HCT116 (cell line): ENCODE data around the gene TNKS1BP1. TPM values are rescaled to one million over a fixed set of nuclear protein-coding genes. Genes with fewer than 3 reads are reported as not detected.

ENCODE experiments used
- ATAC-seq: fragments of 200-7000 bp; cut with Tn5 transposase; 2 replicates; pipeline ENCODE4 v1.9.1; 2020; ENCODE audit warnings: mild to moderate bottlenecking, moderate library complexity
- BruUV-seq: library from RNA; stranded (reverse); fragments of 400-500 nt; replicated peaks from 2 replicates; lab custom pipeline; 2021; lab: Mats Ljungman, UMichigan
- CTCF ChIA-PET: fragments of 300-600 bp; sonication (Branson Sonifier 250); formaldehyde crosslinking; loops from one replicate; lab custom pipeline; 2021; ENCODE audit warnings: antibody characterized with exemption; lab: Charles Lee
- POLR2A ChIA-PET: fragments of 300-600, 350-600 bp; sonication (Branson Sonifier 250); formaldehyde crosslinking; loops from one replicate; lab custom pipeline; 2021; ENCODE audit warnings: antibody characterized with exemption; lab: Charles Lee
- RAD21 ChIA-PET, 2 experiments: fragments of 300-600 bp; sonication (Branson Sonifier 250); formaldehyde crosslinking; loops; one replicate each; lab custom pipeline; 2023; ENCODE audit warnings: low total read pairs in 2 of 2; ENCODE audit not compliant: uncharacterized antibody in 2 of 2, unreplicated experiment in 2 of 2, low non-redundant PET in 1 of 2; lab: Charles Lee
- DNase-seq: peaks from one replicate; pipeline ENCODE4 v3.0.0-alpha.2; 2010; ENCODE audit warnings: low read depth, low spot score
- H2AFZ ChIP-seq: fragments of 200-600 bp; shearing (Covaris generic), sonication (generic); 2 replicates; pipeline ENCODE4 v1.6.1; 2017; ENCODE audit warnings: low read depth, mixed run types, mixed read lengths, antibody characterized with exemption, low read length; ENCODE audit not compliant: poor library complexity, severe bottlenecking
- H3K27ac ChIP-seq: 2 replicates; pipeline ENCODE4 v1.5.1; 2012; ENCODE audit warnings: low read depth, low read length
- H3K27me3 ChIP-seq: fragments of 200-600 bp; sonication (generic); 2 replicates; pipeline ENCODE4 v1.6.1; 2016; ENCODE audit warnings: mixed run types, low read length, mixed read lengths; ENCODE audit not compliant: insufficient read depth
- H3K36me3 ChIP-seq, 2 experiments: fragments of 200-500 bp in 1 of 2; fragments of 200-600 bp in 1 of 2; sonication (Bioruptor generic) in 1 of 2; sonication (generic) in 1 of 2; 2 replicates each; pipeline versions ENCODE4 v1.5.1 to v1.6.1; 2014 to 2016; ENCODE audit warnings: low read length in 2 of 2, inconsistent platforms in 1 of 2, mixed read lengths in 1 of 2, mixed run types in 1 of 2; ENCODE audit not compliant: insufficient read depth in 2 of 2, control insufficient read depth in 1 of 2
- H3K4me1 ChIP-seq, 2 experiments: fragments of 200-600 bp in 1 of 2; sonication (generic) in 1 of 2; 2 replicates each; pipeline versions ENCODE4 v1.5.1 to v1.6.1; 2012 to 2017; ENCODE audit warnings: low read length in 2 of 2, inconsistent platforms in 1 of 2, mild to moderate bottlenecking in 1 of 2, mixed read lengths in 1 of 2, mixed run types in 1 of 2, moderate library complexity in 1 of 2; ENCODE audit not compliant: insufficient read depth in 2 of 2, control insufficient read depth in 1 of 2
- H3K4me2 ChIP-seq: fragments of 200-600 bp; sonication (generic); 2 replicates; pipeline ENCODE4 v1.6.1; 2017; ENCODE audit warnings: mixed run types, low read length, mixed read lengths
- H3K4me3 ChIP-seq, 2 experiments: fragments of 200-600 bp in 1 of 2; sonication (generic) in 1 of 2; replicated peaks in 1 of 2; 2 replicates each; pipeline ENCODE4 v1.5.1; 2011 to 2016; ENCODE audit warnings: low read length in 2 of 2, control low read depth in 1 of 2, low read depth in 1 of 2, mild to moderate bottlenecking in 1 of 2, mixed read lengths in 1 of 2, mixed run types in 1 of 2
- H3K79me2 ChIP-seq: fragments of 200-600 bp; sonication (generic); 2 replicates; pipeline ENCODE4 v1.6.1; 2017; ENCODE audit warnings: mild to moderate bottlenecking, mixed run types, low read length, moderate library complexity, mixed read lengths; ENCODE audit not compliant: insufficient read depth
- H3K9ac ChIP-seq: fragments of 200-600 bp; sonication (generic); 2 replicates; pipeline ENCODE4 v1.6.1; 2016; ENCODE audit warnings: low read length, mixed read lengths
- H3K9me2 ChIP-seq: fragments of 200-600 bp; sonication (generic), shearing (Covaris generic); 2 replicates; pipeline ENCODE4 v1.6.1; 2017; ENCODE audit warnings: mixed run types, mild to moderate bottlenecking, moderate library complexity; ENCODE audit not compliant: insufficient read depth
- H3K9me3 ChIP-seq, 2 experiments: fragments of 200-500 bp in 1 of 2; fragments of 200-600 bp in 1 of 2; sonication (Bioruptor generic) in 1 of 2; sonication (generic) in 1 of 2; 2 replicates each; pipeline ENCODE4 v1.6.1; 2014 to 2017; ENCODE audit warnings: low read length in 2 of 2, mixed read lengths in 2 of 2, inconsistent platforms in 1 of 2, low read depth in 1 of 2, mild to moderate bottlenecking in 1 of 2, mixed run types in 1 of 2, moderate library complexity in 1 of 2; ENCODE audit not compliant: control insufficient read depth in 1 of 2, insufficient read depth in 1 of 2
- H4K20me1 ChIP-seq: fragments of 200-600 bp; sonication (generic), shearing (Covaris generic); 2 replicates; pipeline ENCODE4 v1.6.1; 2017; ENCODE audit warnings: mixed run types, mild to moderate bottlenecking, moderate library complexity; ENCODE audit not compliant: insufficient read depth
- ATF3 ChIP-seq: IDR thresholded peaks from 2 replicates; pipeline ENCODE4 v1.6.1; 2012
- CBX3 ChIP-seq: IDR thresholded peaks from 2 replicates; pipeline ENCODE4 v1.6.1; 2012; ENCODE audit warnings: low read depth
- CEBPB ChIP-seq: IDR thresholded peaks from 2 replicates; pipeline ENCODE4 v1.6.1; 2012; ENCODE audit warnings: low read depth
- EGR1 ChIP-seq: IDR thresholded peaks from 2 replicates; pipeline ENCODE4 v1.6.1; 2012; ENCODE audit warnings: low read depth
- ELF1 ChIP-seq: IDR thresholded peaks from 2 replicates; pipeline ENCODE4 v1.6.1; 2012; ENCODE audit warnings: low read depth, borderline replicate concordance
- EZH2 ChIP-seq: fragments of 200-600 bp; sonication (generic); IDR thresholded peaks from 2 replicates; pipeline ENCODE4 v1.6.1; 2017; ENCODE audit warnings: antibody characterized with exemption, mixed run types
- EZH2phosphoT487 ChIP-seq: fragments of 200-600 bp; IDR thresholded peaks from 2 replicates; pipeline ENCODE4 v1.6.1; 2018; ENCODE audit warnings: antibody characterized with exemption, borderline replicate concordance
- FOSL1 ChIP-seq: IDR thresholded peaks from 2 replicates; pipeline ENCODE4 v1.6.1; 2012; ENCODE audit warnings: low read depth
- JUND ChIP-seq: IDR thresholded peaks from 2 replicates; pipeline ENCODE4 v1.6.1; 2012
- MAX ChIP-seq: IDR thresholded peaks from 2 replicates; pipeline ENCODE4 v1.6.1; 2012
- POLR2A ChIP-seq: IDR thresholded peaks from 2 replicates; pipeline ENCODE4 v1.7.0; 2011; ENCODE audit warnings: borderline replicate concordance; ENCODE audit not compliant: insufficient read depth, insufficient read length; ENCODE audit errors: extremely low read depth
- POLR2AphosphoS5 ChIP-seq: IDR thresholded peaks from 2 replicates; pipeline ENCODE4 v1.6.1; 2011; ENCODE audit warnings: mild to moderate bottlenecking, low read depth, low read length, moderate library complexity
- RAD21 ChIP-seq: IDR thresholded peaks from 2 replicates; pipeline ENCODE4 v1.6.1; 2012; ENCODE audit warnings: low read depth, mild to moderate bottlenecking
- SIN3A ChIP-seq: IDR thresholded peaks from 2 replicates; pipeline ENCODE4 v1.6.1; 2012; ENCODE audit warnings: low read depth
- SP1 ChIP-seq: IDR thresholded peaks from 2 replicates; pipeline ENCODE4 v1.6.1; 2012; ENCODE audit warnings: low read depth
- SRF ChIP-seq: IDR thresholded peaks from 2 replicates; pipeline ENCODE4 v1.6.1; 2012; ENCODE audit warnings: low read depth
- TCF7L2 ChIP-seq: IDR thresholded peaks from 2 replicates; pipeline ENCODE4 v1.7.0; 2011; ENCODE audit warnings: borderline replicate concordance, inconsistent platforms; ENCODE audit not compliant: insufficient read depth, insufficient read length; ENCODE audit errors: extremely low read depth
- YY1 ChIP-seq: IDR thresholded peaks from 2 replicates; pipeline ENCODE4 v1.6.1; 2011; ENCODE audit warnings: low read length, low read depth, moderate library complexity, mild to moderate bottlenecking; ENCODE audit not compliant: insufficient replicate concordance; ENCODE audit errors: extremely low read depth
- ZFX ChIP-seq: fragments of 450-650 bp; IDR thresholded peaks from 2 replicates; pipeline ENCODE4 v1.6.1; 2017
- ZNF274 ChIP-seq: fragments of 200-500 bp; sonication (Bioruptor generic); IDR thresholded peaks from 2 replicates; pipeline ENCODE4 v1.6.1; 2014; ENCODE audit warnings: mild to moderate bottlenecking, low read depth, low read length, inconsistent platforms
- intact Hi-C: fragments of 100-400 bp; cut with micrococcal nuclease; formaldehyde crosslinking; loops from 2 replicates; pipeline ENCODE4 v1.10.0; 2022
- total RNA-seq: library from RNA; stranded (reverse); gene quantifications from one replicate; pipeline ENCODE4 v1.2.1, GENCODE V29; 2021; ENCODE audit not compliant: unreplicated experiment
- TF ChIP-seq, protein P1 (sequence below), 3 experiments: fragments of 200-600 bp in 1 of 3; sonication (generic) in 1 of 3; IDR thresholded peaks in 2 of 3; conservative IDR thresholded peaks in 1 of 3; 2 replicates each; pipeline ENCODE4 v1.5.1; 2012 to 2017; ENCODE audit warnings: low read depth in 2 of 3, low read length in 2 of 3, antibody characterized with exemption in 1 of 3, borderline replicate concordance in 1 of 3, control low read depth in 1 of 3, mild to moderate bottlenecking in 1 of 3, mixed read lengths in 1 of 3, mixed run types in 1 of 3, moderate library complexity in 1 of 3; ENCODE audit not compliant: insufficient read depth in 1 of 3
- TF ChIP-seq, protein P2 (sequence below): IDR thresholded peaks from 2 replicates; pipeline ENCODE4 v1.6.1; 2011; ENCODE audit warnings: mild to moderate bottlenecking, low read length, moderate library complexity; ENCODE audit not compliant: insufficient replicate concordance; ENCODE audit errors: extremely low read depth

TNKS1BP1 gene
- total RNA-seq, 1 experiment from 2014 or later = 77.6 TPM

GRCh38 chr11:57277845-57278720 is 46.7 kb downstream of the TNKS1BP1 start:
- Histone ChIP-seq H3K27me3 (no peaks in the 10 kb centered on the region), H3K79me2 (no peaks in the 10 kb centered on the region), H3K36me3 (no peaks in the 10 kb centered on the region), H3K4me3 (peak overlapping the region; percentile 8 to 54; a peak in 3 of 4 replicates), H3K9ac (peak overlapping the region; percentile 41), H4K20me1 (no peaks in the 10 kb centered on the region), H3K4me2 (peak overlapping the region; percentile 92), H3K4me1 (peaks cover 9 to 15% of the 10 kb centered on the region in 2 experiments), H3K9me2 (no peaks in the 10 kb centered on the region), H3K27ac (peak overlapping the region; percentile 4; the same call in 1 of the 2 replicates), H3K9me3 (no peaks in the 10 kb centered on the region), H2AFZ (peak overlapping the region; percentile 100)
- DNase-seq (peak; percentile 69), ATAC-seq (peak; percentile 97)
- intact Hi-C loops = no loop called here
- ChIA-PET POLR2A (interaction anchor here (1.1 kb wide), 1 partner anchor 33 kb away, joined by 3 read pairs; no protein-coding TSS in a partner anchor), RAD21 (no interaction called here), CTCF (interaction anchor here (1.4 to 1.5 kb wide), 2 partner anchors 9 to 29 kb away, joined by 3 to 5 read pairs; no protein-coding TSS in a partner anchor)
- BruUV-seq = TSS peak; percentile 80
- no peak; the same call in 1 of the 2 replicates for TF ChIP-seq ATF3
- TF ChIP-seq POLR2A = no peak
- TF ChIP-seq SRF = no peak
- TF ChIP-seq FOSL1 = no peak
- no peak for TF ChIP-seq ELF1
- TF ChIP-seq CBX3 = 0 out of 2 replicates have a peak, but pooled peaks have one; percentile 20
- TF ChIP-seq JUND = no peak
- peak; percentile 78 for TF ChIP-seq MAX
- no peak for TF ChIP-seq POLR2AphosphoS5
- no peak for TF ChIP-seq ZNF274
- TF ChIP-seq SP1 = no peak
- peak; percentile 68 for TF ChIP-seq RAD21
- peak; percentile 70; the same call in 1 of the 2 replicates for TF ChIP-seq CEBPB
- no peak for TF ChIP-seq ZFX
- no peak for TF ChIP-seq EZH2phosphoT487
- TF ChIP-seq EGR1 = no peak
- TF ChIP-seq EZH2 = no peak
- TF ChIP-seq, protein P1, sequence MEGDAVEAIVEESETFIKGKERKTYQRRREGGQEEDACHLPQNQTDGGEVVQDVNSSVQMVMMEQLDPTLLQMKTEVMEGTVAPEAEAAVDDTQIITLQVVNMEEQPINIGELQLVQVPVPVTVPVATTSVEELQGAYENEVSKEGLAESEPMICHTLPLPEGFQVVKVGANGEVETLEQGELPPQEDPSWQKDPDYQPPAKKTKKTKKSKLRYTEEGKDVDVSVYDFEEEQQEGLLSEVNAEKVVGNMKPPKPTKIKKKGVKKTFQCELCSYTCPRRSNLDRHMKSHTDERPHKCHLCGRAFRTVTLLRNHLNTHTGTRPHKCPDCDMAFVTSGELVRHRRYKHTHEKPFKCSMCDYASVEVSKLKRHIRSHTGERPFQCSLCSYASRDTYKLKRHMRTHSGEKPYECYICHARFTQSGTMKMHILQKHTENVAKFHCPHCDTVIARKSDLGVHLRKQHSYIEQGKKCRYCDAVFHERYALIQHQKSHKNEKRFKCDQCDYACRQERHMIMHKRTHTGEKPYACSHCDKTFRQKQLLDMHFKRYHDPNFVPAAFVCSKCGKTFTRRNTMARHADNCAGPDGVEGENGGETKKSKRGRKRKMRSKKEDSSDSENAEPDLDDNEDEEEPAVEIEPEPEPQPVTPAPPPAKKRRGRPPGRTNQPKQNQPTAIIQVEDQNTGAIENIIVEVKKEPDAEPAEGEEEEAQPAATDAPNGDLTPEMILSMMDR (IDR thresholded peaks at IDR 0.05 in 2 of 3, conservative IDR thresholded peaks at IDR 0.05 in 1 of 3; ENCODE audit: borderline replicate concordance in 1 of 3, insufficient read depth in 1 of 3, low read depth in 2 of 3, low read length in 2 of 3) = peak; percentile 65 to 93 (median 88); a peak in 5 of 6 replicates
- TF ChIP-seq, protein P2, sequence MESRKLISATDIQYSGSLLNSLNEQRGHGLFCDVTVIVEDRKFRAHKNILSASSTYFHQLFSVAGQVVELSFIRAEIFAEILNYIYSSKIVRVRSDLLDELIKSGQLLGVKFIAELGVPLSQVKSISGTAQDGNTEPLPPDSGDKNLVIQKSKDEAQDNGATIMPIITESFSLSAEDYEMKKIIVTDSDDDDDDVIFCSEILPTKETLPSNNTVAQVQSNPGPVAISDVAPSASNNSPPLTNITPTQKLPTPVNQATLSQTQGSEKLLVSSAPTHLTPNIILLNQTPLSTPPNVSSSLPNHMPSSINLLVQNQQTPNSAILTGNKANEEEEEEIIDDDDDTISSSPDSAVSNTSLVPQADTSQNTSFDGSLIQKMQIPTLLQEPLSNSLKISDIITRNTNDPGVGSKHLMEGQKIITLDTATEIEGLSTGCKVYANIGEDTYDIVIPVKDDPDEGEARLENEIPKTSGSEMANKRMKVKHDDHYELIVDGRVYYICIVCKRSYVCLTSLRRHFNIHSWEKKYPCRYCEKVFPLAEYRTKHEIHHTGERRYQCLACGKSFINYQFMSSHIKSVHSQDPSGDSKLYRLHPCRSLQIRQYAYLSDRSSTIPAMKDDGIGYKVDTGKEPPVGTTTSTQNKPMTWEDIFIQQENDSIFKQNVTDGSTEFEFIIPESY = no peak
- TF ChIP-seq YY1 = no peak
- TF ChIP-seq SIN3A = no peak
- peak; percentile 20 for TF ChIP-seq TCF7L2
